HCT116 (cell line): ENCODE results near the gene MFAP1. TPM values are rescaled to one million over a fixed set of nuclear protein-coding genes. Genes with fewer than 3 reads are reported as not detected.

Experiments used
- ATAC-seq: fragments of 200-7000 bp; cut with Tn5 transposase; 2 replicates; pipeline ENCODE4 v1.9.1; 2020; ENCODE audit warnings: mild to moderate bottlenecking, moderate library complexity
- BruUV-seq: library from RNA; stranded (reverse); fragments of 400-500 nt; replicated peaks from 2 replicates; lab custom pipeline; 2021; lab: Mats Ljungman, UMichigan
- CTCF ChIA-PET: fragments of 300-600 bp; sonication (Branson Sonifier 250); formaldehyde crosslinking; loops from one replicate; lab custom pipeline; 2021; ENCODE audit warnings: antibody characterized with exemption; lab: Charles Lee
- POLR2A ChIA-PET: fragments of 300-600, 350-600 bp; sonication (Branson Sonifier 250); formaldehyde crosslinking; loops from one replicate; lab custom pipeline; 2021; ENCODE audit warnings: antibody characterized with exemption; lab: Charles Lee
- RAD21 ChIA-PET, 2 experiments: fragments of 300-600 bp; sonication (Branson Sonifier 250); formaldehyde crosslinking; loops; one replicate each; lab custom pipeline; 2023; ENCODE audit warnings: low total read pairs in 2 of 2; ENCODE audit not compliant: uncharacterized antibody in 2 of 2, unreplicated experiment in 2 of 2, low non-redundant PET in 1 of 2; lab: Charles Lee
- DNase-seq: peaks from one replicate; pipeline ENCODE4 v3.0.0-alpha.2; 2010; ENCODE audit warnings: low read depth, low spot score
- H2AFZ ChIP-seq: fragments of 200-600 bp; shearing (Covaris generic), sonication (generic); 2 replicates; pipeline ENCODE4 v1.6.1; 2017; ENCODE audit warnings: low read depth, mixed run types, mixed read lengths, antibody characterized with exemption, low read length; ENCODE audit not compliant: poor library complexity, severe bottlenecking
- H3K27ac ChIP-seq: 2 replicates; pipeline ENCODE4 v1.5.1; 2012; ENCODE audit warnings: low read depth, low read length
- H3K27me3 ChIP-seq: fragments of 200-600 bp; sonication (generic); 2 replicates; pipeline ENCODE4 v1.6.1; 2016; ENCODE audit warnings: mixed run types, low read length, mixed read lengths; ENCODE audit not compliant: insufficient read depth
- H3K36me3 ChIP-seq, 2 experiments: fragments of 200-500 bp in 1 of 2; fragments of 200-600 bp in 1 of 2; sonication (Bioruptor generic) in 1 of 2; sonication (generic) in 1 of 2; 2 replicates each; pipeline versions ENCODE4 v1.5.1 to v1.6.1; 2014 to 2016; ENCODE audit warnings: low read length in 2 of 2, inconsistent platforms in 1 of 2, mixed read lengths in 1 of 2, mixed run types in 1 of 2; ENCODE audit not compliant: insufficient read depth in 2 of 2, control insufficient read depth in 1 of 2
- H3K4me1 ChIP-seq, 2 experiments: fragments of 200-600 bp in 1 of 2; sonication (generic) in 1 of 2; 2 replicates each; pipeline versions ENCODE4 v1.5.1 to v1.6.1; 2012 to 2017; ENCODE audit warnings: low read length in 2 of 2, inconsistent platforms in 1 of 2, mild to moderate bottlenecking in 1 of 2, mixed read lengths in 1 of 2, mixed run types in 1 of 2, moderate library complexity in 1 of 2; ENCODE audit not compliant: insufficient read depth in 2 of 2, control insufficient read depth in 1 of 2
- H3K4me2 ChIP-seq: fragments of 200-600 bp; sonication (generic); 2 replicates; pipeline ENCODE4 v1.6.1; 2017; ENCODE audit warnings: mixed run types, low read length, mixed read lengths
- H3K4me3 ChIP-seq, 2 experiments: fragments of 200-600 bp in 1 of 2; sonication (generic) in 1 of 2; replicated peaks in 1 of 2; 2 replicates each; pipeline ENCODE4 v1.5.1; 2011 to 2016; ENCODE audit warnings: low read length in 2 of 2, control low read depth in 1 of 2, low read depth in 1 of 2, mild to moderate bottlenecking in 1 of 2, mixed read lengths in 1 of 2, mixed run types in 1 of 2
- H3K79me2 ChIP-seq: fragments of 200-600 bp; sonication (generic); 2 replicates; pipeline ENCODE4 v1.6.1; 2017; ENCODE audit warnings: mild to moderate bottlenecking, mixed run types, low read length, moderate library complexity, mixed read lengths; ENCODE audit not compliant: insufficient read depth
- H3K9ac ChIP-seq: fragments of 200-600 bp; sonication (generic); 2 replicates; pipeline ENCODE4 v1.6.1; 2016; ENCODE audit warnings: low read length, mixed read lengths
- H3K9me2 ChIP-seq: fragments of 200-600 bp; sonication (generic), shearing (Covaris generic); 2 replicates; pipeline ENCODE4 v1.6.1; 2017; ENCODE audit warnings: mixed run types, mild to moderate bottlenecking, moderate library complexity; ENCODE audit not compliant: insufficient read depth
- H3K9me3 ChIP-seq, 2 experiments: fragments of 200-500 bp in 1 of 2; fragments of 200-600 bp in 1 of 2; sonication (Bioruptor generic) in 1 of 2; sonication (generic) in 1 of 2; 2 replicates each; pipeline ENCODE4 v1.6.1; 2014 to 2017; ENCODE audit warnings: low read length in 2 of 2, mixed read lengths in 2 of 2, inconsistent platforms in 1 of 2, low read depth in 1 of 2, mild to moderate bottlenecking in 1 of 2, mixed run types in 1 of 2, moderate library complexity in 1 of 2; ENCODE audit not compliant: control insufficient read depth in 1 of 2, insufficient read depth in 1 of 2
- H4K20me1 ChIP-seq: fragments of 200-600 bp; sonication (generic), shearing (Covaris generic); 2 replicates; pipeline ENCODE4 v1.6.1; 2017; ENCODE audit warnings: mixed run types, mild to moderate bottlenecking, moderate library complexity; ENCODE audit not compliant: insufficient read depth
- CBX3 ChIP-seq: IDR thresholded peaks from 2 replicates; pipeline ENCODE4 v1.6.1; 2012; ENCODE audit warnings: low read depth
- EGR1 ChIP-seq: IDR thresholded peaks from 2 replicates; pipeline ENCODE4 v1.6.1; 2012; ENCODE audit warnings: low read depth
- ELF1 ChIP-seq: IDR thresholded peaks from 2 replicates; pipeline ENCODE4 v1.6.1; 2012; ENCODE audit warnings: low read depth, borderline replicate concordance
- EZH2 ChIP-seq: fragments of 200-600 bp; sonication (generic); IDR thresholded peaks from 2 replicates; pipeline ENCODE4 v1.6.1; 2017; ENCODE audit warnings: antibody characterized with exemption, mixed run types
- EZH2phosphoT487 ChIP-seq: fragments of 200-600 bp; IDR thresholded peaks from 2 replicates; pipeline ENCODE4 v1.6.1; 2018; ENCODE audit warnings: antibody characterized with exemption, borderline replicate concordance
- FOSL1 ChIP-seq: IDR thresholded peaks from 2 replicates; pipeline ENCODE4 v1.6.1; 2012; ENCODE audit warnings: low read depth
- JUND ChIP-seq: IDR thresholded peaks from 2 replicates; pipeline ENCODE4 v1.6.1; 2012
- POLR2A ChIP-seq: IDR thresholded peaks from 2 replicates; pipeline ENCODE4 v1.7.0; 2011; ENCODE audit warnings: borderline replicate concordance; ENCODE audit not compliant: insufficient read depth, insufficient read length; ENCODE audit errors: extremely low read depth
- POLR2AphosphoS5 ChIP-seq: IDR thresholded peaks from 2 replicates; pipeline ENCODE4 v1.6.1; 2011; ENCODE audit warnings: mild to moderate bottlenecking, low read depth, low read length, moderate library complexity
- RAD21 ChIP-seq: IDR thresholded peaks from 2 replicates; pipeline ENCODE4 v1.6.1; 2012; ENCODE audit warnings: low read depth, mild to moderate bottlenecking
- SIN3A ChIP-seq: IDR thresholded peaks from 2 replicates; pipeline ENCODE4 v1.6.1; 2012; ENCODE audit warnings: low read depth
- SRF ChIP-seq: IDR thresholded peaks from 2 replicates; pipeline ENCODE4 v1.6.1; 2012; ENCODE audit warnings: low read depth
- YY1 ChIP-seq: IDR thresholded peaks from 2 replicates; pipeline ENCODE4 v1.6.1; 2011; ENCODE audit warnings: low read length, low read depth, moderate library complexity, mild to moderate bottlenecking; ENCODE audit not compliant: insufficient replicate concordance; ENCODE audit errors: extremely low read depth
- ZFX ChIP-seq: fragments of 450-650 bp; IDR thresholded peaks from 2 replicates; pipeline ENCODE4 v1.6.1; 2017
- ZNF274 ChIP-seq: fragments of 200-500 bp; sonication (Bioruptor generic); IDR thresholded peaks from 2 replicates; pipeline ENCODE4 v1.6.1; 2014; ENCODE audit warnings: mild to moderate bottlenecking, low read depth, low read length, inconsistent platforms
- intact Hi-C: fragments of 100-400 bp; cut with micrococcal nuclease; formaldehyde crosslinking; loops from 2 replicates; pipeline ENCODE4 v1.10.0; 2022
- total RNA-seq: library from RNA; stranded (reverse); gene quantifications from one replicate; pipeline ENCODE4 v1.2.1, GENCODE V29; 2021; ENCODE audit not compliant: unreplicated experiment
- TF ChIP-seq, protein P1 (sequence below): IDR thresholded peaks from 2 replicates; pipeline ENCODE4 v1.6.1; 2012
- TF ChIP-seq, protein P2 (sequence below), 3 experiments: fragments of 200-600 bp in 1 of 3; sonication (generic) in 1 of 3; IDR thresholded peaks in 2 of 3; conservative IDR thresholded peaks in 1 of 3; 2 replicates each; pipeline ENCODE4 v1.5.1; 2012 to 2017; ENCODE audit warnings: low read depth in 2 of 3, low read length in 2 of 3, antibody characterized with exemption in 1 of 3, borderline replicate concordance in 1 of 3, control low read depth in 1 of 3, mild to moderate bottlenecking in 1 of 3, mixed read lengths in 1 of 3, mixed run types in 1 of 3, moderate library complexity in 1 of 3; ENCODE audit not compliant: insufficient read depth in 1 of 3
- TF ChIP-seq, protein P3 (sequence below): IDR thresholded peaks from 2 replicates; pipeline ENCODE4 v1.6.1; 2012
- TF ChIP-seq, protein P4 (sequence below): IDR thresholded peaks from 2 replicates; pipeline ENCODE4 v1.6.1; 2011; ENCODE audit warnings: mild to moderate bottlenecking, low read length, moderate library complexity; ENCODE audit not compliant: insufficient replicate concordance; ENCODE audit errors: extremely low read depth

Gene MFAP1
- total RNA-seq, 1 experiment from 2014 or later: 32.7 TPM

DNA sequence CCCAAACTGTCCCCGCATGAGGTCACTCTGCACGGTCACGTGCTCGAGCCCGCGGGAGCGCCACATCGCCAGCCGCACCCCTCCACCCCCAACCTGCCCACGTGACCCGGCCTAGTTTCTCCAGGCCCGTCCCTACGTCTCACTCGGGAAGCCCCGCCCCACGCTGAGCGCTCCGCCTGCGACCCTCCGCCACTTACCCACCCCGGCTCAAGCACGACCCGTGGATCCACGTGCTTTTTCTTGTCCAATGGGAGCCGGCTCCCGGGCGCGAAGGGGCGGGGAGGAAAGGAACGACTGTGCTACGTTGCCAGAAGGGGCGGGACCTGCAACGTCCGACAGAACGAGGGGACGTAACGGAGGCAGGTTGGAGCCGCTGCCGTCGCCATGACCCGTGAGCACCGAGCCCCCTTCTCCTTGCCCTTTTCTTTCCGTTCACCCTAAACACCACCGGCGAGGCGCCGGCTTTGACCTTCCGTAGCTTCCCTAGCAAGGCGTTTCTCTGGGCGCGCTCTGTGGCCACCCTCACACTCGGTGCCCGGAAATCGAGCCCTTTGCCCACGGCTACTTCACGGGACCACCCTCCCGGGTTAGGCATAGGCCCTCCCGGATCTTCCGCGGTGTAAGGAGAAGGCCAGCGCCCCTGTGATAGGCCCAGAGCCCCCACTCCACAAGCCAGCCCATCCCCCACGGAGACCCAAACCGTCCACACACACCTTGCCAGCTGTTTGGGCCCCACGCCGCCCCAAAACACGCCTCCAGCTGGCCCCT is 32.3 kb downstream of the MFAP1 start, which contains the start of gene SERF2:
SERF2 (plus strand) TSS at position 328 of the 768 bp plus-strand sequence; CDS start at position 385, 57 bp downstream.
- DNase-seq (peak; percentile 98), ATAC-seq (peak; percentile 97)
- no peaks in the 10 kb centered on the region for H3K27me3 ChIP-seq
- RAD21 ChIA-PET: interaction anchor here in 1 of 2 experiments (0.6 kb wide), 1 partner anchor 466 kb away, joined by 3 read pairs; no protein-coding TSS in a partner anchor
- H3K79me2 ChIP-seq: peaks cover 37% of the 10 kb centered on the region
- H4K20me1 ChIP-seq: no peaks in the 10 kb centered on the region
- POLR2A ChIA-PET: interaction anchor here (1.3 to 2.9 kb wide), 2 partner anchors 9 to 16 kb away, joined by 3 to 8 read pairs; partner anchors contain the start of genes ELL3 and HYPK
- H3K9me2 ChIP-seq: no peaks in the 10 kb centered on the region
- H3K36me3 ChIP-seq: peaks cover 28 to 40% of the 10 kb centered on the region in 2 experiments
- BruUV-seq: TSS peak; percentile 56
- H3K27ac ChIP-seq: peak within 1 kb of the TSS; percentile 93
- H2AFZ ChIP-seq: peak within 1 kb of the TSS; percentile 52
- peaks cover 13 to 17% of the 10 kb centered on the region in 2 experiments for H3K4me1 ChIP-seq
- CTCF ChIA-PET: interaction anchor here (1.3 kb wide), 1 partner anchor 15 kb away, joined by 3 read pairs; the partner anchor contains the start of gene ELL3
- no peaks in the 10 kb centered on the region for H3K9me3 ChIP-seq
- H3K9ac ChIP-seq: peak within 1 kb of the TSS; percentile 100
- intact Hi-C loops: no loop called here
- peak within 1 kb of the TSS; percentile 97 for H3K4me2 ChIP-seq
- peak within 1 kb of the TSS; percentile 99 to 100 for H3K4me3 ChIP-seq
- TF ChIP-seq SIN3A (no peak), CBX3 (no peak), POLR2A (peak; percentile 70), JUND (no peak), EZH2phosphoT487 (no peak), ZNF274 (no peak), FOSL1 (no peak), EZH2 (no peak), ZFX (peak; percentile 64; the same call in 1 of the 2 replicates), SRF (no peak), EGR1 (no peak), ELF1 (no peak), YY1 (no peak), POLR2AphosphoS5 (peak; percentile 97), RAD21 (no peak)
- TF ChIP-seq, protein P1, sequence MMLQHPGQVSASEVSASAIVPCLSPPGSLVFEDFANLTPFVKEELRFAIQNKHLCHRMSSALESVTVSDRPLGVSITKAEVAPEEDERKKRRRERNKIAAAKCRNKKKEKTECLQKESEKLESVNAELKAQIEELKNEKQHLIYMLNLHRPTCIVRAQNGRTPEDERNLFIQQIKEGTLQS: no peak
- TF ChIP-seq, protein P2, sequence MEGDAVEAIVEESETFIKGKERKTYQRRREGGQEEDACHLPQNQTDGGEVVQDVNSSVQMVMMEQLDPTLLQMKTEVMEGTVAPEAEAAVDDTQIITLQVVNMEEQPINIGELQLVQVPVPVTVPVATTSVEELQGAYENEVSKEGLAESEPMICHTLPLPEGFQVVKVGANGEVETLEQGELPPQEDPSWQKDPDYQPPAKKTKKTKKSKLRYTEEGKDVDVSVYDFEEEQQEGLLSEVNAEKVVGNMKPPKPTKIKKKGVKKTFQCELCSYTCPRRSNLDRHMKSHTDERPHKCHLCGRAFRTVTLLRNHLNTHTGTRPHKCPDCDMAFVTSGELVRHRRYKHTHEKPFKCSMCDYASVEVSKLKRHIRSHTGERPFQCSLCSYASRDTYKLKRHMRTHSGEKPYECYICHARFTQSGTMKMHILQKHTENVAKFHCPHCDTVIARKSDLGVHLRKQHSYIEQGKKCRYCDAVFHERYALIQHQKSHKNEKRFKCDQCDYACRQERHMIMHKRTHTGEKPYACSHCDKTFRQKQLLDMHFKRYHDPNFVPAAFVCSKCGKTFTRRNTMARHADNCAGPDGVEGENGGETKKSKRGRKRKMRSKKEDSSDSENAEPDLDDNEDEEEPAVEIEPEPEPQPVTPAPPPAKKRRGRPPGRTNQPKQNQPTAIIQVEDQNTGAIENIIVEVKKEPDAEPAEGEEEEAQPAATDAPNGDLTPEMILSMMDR (IDR thresholded peaks at IDR 0.05 in 2 of 3, conservative IDR thresholded peaks at IDR 0.05 in 1 of 3; ENCODE audit: borderline replicate concordance in 1 of 3, insufficient read depth in 1 of 3, low read depth in 2 of 3, low read length in 2 of 3): no peak
- TF ChIP-seq, protein P3, sequence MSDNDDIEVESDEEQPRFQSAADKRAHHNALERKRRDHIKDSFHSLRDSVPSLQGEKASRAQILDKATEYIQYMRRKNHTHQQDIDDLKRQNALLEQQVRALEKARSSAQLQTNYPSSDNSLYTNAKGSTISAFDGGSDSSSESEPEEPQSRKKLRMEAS: no peak
- TF ChIP-seq, protein P4, sequence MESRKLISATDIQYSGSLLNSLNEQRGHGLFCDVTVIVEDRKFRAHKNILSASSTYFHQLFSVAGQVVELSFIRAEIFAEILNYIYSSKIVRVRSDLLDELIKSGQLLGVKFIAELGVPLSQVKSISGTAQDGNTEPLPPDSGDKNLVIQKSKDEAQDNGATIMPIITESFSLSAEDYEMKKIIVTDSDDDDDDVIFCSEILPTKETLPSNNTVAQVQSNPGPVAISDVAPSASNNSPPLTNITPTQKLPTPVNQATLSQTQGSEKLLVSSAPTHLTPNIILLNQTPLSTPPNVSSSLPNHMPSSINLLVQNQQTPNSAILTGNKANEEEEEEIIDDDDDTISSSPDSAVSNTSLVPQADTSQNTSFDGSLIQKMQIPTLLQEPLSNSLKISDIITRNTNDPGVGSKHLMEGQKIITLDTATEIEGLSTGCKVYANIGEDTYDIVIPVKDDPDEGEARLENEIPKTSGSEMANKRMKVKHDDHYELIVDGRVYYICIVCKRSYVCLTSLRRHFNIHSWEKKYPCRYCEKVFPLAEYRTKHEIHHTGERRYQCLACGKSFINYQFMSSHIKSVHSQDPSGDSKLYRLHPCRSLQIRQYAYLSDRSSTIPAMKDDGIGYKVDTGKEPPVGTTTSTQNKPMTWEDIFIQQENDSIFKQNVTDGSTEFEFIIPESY: no peak
